Activated T-helper 9 cell treated with anti-CD3 and anti-CD28 coated beads, Interleukin-2, amount 50 U/mL, for 16 hours (primary cell): ENCODE measurements around the gene HSPA1B.
A peak's percentile ranks its signal among the peaks of the same experiment; 100 is the strongest.
"Not testable (repeated sequence)": the region's sequence is repeated elsewhere in the genome, so short reads cannot be mapped to it uniquely, and the experiment has no call there.

Source experiments
- DNase-seq: peaks from one replicate; pipeline ENCODE4 v3.0.0-alpha.2; 2020; ENCODE audit warnings: low read depth

Gene HSPA1B

DNA sequence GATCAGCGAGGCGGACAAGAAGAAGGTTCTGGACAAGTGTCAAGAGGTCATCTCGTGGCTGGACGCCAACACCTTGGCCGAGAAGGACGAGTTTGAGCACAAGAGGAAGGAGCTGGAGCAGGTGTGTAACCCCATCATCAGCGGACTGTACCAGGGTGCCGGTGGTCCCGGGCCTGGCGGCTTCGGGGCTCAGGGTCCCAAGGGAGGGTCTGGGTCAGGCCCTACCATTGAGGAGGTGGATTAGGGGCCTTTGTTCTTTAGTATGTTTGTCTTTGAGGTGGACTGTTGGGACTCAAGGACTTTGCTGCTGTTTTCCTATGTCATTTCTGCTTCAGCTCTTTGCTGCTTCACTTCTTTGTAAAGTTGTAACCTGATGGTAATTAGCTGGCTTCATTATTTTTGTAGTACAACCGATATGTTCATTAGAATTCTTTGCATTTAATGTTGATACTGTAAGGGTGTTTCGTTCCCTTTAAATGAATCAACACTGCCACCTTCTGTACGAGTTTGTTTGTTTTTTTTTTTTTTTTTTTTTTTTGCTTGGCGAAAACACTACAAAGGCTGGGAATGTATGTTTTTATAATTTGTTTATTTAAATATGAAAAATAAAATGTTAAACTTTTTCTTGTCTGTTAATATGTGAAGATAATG lies 2.2 kb downstream of the HSPA1B start:
- no peak for DNase-seq

DNA sequence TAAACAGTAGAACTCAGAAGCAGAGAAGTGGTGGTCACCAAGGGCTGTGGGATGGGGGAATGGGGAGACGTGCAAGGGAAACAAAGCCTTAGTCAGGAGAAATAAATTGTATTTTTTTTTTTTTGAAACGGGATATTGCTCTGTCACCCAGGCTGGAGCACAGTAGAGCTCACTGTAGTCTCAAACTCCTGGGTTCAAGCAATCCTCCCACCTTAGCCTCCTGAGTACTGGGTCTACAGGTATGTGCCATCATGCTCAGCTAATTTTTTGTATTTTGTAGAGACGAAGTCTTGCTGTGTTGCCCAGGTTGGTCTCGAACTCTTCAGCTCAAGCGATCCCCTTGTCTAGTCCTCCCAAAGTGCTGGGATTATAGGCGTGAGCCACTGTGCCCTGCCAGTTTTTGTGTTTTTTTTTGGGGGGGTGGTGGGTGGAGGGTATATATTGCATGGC lies 3.4 kb downstream of the HSPA1B start:
- DNase-seq = no peak

- DNase-seq = no peak
Observed at GRCh38 chr6:31831350-31832215, 4.0 kb downstream of the HSPA1B start.

DNA sequence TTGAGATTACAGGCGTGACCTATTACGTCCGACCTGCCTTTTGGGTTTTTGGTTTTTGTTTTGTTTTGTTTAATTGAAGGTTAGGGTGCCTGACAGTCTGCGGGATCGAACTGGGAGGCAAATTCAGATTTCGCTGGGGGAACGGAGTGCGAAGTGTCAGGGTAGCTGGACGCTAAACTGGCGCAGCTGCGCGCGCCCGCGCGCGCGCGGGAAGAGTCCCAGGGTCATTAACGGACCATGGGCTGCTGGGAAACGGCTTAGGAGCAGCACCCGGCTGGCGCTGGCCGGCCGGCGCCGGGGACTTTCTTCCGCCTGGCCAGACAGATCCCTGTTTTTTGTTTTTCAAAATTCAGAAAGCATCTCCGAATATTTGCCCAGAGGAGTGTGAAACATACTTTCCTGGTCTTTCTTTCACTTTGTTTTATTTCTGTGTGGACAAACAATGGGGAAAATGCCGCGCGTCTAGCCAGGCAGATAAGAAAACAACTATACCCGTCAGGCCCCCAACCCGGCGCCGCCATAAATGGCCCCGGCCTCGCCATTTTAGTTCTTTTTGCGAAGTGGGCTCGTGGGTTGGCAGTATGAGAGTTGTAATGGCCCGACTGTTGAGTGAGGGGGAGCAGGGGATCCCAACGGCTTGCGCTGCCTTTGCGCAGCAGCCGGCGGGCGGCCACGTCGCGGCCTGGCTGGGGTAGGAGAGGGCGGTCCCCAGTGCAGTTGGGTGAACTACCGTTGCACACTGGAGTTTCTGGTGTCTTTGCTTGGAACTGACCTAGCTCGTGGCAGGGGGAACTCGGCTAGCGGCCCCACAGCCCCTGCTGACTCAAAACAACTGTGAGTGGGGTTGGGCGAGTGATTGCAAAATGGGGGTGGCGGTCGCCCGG lies 7.1 kb downstream of the HSPA1B start:
- peak; percentile 68 for DNase-seq

DNA sequence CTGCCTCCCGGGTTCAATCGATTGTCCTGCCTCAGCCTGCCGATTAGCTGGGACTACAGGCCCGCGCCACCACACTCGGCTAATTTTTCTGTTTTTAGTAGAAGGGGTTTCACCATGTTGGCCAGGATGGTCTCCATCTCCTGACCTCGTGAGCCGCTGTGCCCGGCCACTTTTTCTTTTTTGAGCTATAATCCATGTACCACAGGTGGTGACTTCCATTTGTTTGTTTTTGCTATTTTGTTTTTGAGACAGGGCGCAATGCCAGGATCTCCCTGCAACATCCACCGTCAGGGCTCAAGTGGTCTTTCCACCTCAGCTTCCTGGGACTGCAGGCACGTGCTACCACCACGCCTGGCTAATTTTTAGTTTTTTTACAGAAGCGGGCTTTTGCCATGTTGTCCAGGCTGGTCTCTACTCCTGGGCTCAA lies 8.5 kb downstream of the HSPA1B start:
- no peak for DNase-seq

- DNase-seq = no peak
Observed at GRCh38 chr6:31836474-31837368, 9.2 kb downstream of the HSPA1B start.

DNA sequence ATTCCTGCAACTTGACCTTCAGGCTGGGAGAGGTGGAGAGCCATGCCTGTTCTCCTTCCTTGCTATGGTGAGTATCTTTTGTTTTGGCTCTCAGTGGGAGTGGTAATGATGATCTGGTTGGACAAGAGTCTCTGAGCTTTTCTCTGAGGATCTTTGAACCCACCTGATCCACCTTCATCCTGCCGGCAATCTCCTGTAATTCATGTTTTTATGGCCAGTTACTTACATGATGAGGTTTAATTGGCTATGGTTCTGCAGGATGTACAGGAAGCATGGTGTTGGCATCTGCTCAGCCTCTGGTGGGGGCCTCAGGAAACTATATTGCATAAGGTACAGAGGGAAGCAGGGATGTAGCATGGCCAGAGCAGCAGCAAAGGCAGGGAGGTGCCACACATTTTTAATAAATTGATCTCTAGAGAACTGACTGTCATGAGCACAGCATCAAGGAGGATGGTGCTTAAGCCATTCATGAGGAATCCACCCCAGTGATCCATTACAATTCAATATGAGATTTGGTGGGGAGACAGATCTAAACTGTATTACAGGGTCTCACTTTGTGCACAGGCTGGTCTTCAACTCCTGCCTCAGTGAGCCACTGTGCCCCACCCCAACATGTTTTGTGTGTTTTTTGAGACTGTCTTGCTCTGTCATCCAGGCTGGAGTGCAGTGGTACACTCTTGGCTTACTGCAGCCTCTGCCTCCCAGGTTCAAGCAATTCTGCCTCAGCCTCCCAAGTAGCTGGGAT lies 10.0 kb downstream of the HSPA1B start:
- no peak for DNase-seq

DNA sequence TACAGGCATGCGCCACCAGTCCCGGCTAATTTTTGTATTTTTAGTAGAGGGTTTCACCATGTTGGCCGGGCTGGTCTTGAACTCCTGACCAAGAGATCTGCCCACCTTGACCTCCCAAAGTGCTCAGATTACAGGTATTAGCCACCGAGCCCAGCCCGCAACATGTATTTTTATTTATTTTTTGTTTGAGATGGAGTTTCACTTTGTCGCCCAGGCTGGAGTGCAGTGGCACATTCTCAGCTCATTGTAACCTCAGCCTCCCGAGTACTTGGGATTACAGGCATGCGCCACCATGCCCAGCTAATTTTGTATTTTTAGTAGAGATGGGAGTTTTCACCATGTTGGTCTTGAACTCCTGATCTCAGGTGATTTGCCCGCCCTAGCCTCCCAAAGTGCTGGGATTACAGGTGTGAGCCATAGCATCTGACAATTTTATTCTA lies 10.6 kb downstream of the HSPA1B start:
- DNase-seq = not testable (repeated sequence)

- no peak for DNase-seq
Observed at GRCh38 chr6:31838968-31839367, 11.4 kb downstream of the HSPA1B start.

- DNase-seq = not testable (repeated sequence)
Observed at GRCh38 chr6:31839779-31840126, 12.2 kb downstream of the HSPA1B start.

DNA sequence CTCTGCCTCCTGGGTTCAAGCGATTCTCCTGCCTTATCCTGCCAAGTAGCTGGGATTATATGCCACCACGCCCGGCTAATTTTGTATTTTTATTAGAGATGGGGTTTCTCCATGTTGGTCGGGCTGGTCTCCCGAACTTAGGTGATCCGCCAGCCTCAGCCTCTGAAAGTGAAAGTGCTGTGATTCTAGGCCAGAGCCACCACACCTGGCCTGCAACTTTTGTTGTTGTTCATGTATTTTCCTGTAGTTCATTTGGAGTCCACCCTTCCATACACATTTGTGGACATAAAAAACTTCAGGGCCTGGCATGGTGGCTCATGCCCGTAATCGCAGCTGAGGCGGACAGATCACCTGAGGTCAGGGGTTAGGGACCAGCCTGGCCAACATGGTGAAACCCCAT lies 14.5 kb downstream of the HSPA1B start:
- DNase-seq = no peak

DNA sequence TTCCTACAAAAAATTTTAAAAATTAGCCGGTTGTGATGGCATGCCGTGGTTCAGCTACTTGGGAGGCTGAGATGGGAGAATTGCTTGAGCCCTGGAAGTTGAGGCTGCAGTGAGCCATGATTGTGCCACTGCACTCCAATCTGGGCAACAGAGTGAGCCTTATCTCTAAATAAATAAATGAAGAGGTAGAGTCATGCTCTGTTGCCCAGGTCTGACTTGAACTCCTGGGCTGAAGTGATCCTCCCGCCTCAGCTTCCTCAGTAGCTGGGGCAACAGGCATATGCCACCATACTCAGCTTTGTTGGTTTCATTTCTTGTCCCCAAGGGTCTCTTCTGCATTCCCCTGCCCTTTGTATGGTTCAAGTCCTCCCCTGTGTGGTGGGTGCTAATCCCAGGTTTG lies 17.0 kb downstream of the HSPA1B start:
- DNase-seq = no peak

GRCh38 chr6:31847276-31847978 lies 19.9 kb downstream of the HSPA1B start:
- DNase-seq = no peak

DNA sequence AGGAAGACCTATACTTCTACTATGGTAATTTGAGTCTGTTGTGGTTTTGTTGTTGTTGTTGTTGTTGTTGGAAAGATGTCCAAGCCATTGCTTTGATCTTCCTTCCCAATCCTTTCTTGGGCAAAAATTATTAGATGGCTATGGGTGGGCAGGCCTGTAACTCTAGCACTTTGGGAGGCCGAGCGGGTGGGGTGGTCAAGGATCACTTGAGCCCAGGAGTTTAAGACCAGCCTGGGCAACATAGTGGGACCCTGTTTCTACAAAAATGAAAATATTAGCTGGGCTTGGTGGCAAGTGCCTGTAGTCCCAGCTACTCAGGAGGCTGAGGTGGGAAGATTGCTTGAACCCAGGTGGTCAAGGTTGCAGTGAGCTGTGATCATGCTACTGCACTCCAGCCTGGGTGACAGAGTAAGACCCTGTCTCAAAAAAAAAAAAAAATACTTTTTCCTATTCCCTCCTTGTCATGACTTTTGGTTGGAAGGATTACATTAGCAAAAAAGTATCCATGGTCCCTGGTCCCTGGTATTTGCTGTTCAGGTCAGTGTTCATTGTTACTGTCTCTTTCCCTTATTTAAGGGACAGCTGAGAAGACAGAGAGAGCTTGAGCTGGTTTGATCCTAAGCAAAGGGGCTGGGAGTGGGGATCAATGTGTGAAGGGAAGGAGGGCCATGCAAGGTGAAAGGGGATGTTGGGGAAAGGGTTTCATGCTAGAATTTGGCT lies 23.4 kb downstream of the HSPA1B start:
- DNase-seq = no peak

- DNase-seq = no peak
Observed at GRCh38 chr6:31851485-31851832, 23.9 kb downstream of the HSPA1B start.

DNA sequence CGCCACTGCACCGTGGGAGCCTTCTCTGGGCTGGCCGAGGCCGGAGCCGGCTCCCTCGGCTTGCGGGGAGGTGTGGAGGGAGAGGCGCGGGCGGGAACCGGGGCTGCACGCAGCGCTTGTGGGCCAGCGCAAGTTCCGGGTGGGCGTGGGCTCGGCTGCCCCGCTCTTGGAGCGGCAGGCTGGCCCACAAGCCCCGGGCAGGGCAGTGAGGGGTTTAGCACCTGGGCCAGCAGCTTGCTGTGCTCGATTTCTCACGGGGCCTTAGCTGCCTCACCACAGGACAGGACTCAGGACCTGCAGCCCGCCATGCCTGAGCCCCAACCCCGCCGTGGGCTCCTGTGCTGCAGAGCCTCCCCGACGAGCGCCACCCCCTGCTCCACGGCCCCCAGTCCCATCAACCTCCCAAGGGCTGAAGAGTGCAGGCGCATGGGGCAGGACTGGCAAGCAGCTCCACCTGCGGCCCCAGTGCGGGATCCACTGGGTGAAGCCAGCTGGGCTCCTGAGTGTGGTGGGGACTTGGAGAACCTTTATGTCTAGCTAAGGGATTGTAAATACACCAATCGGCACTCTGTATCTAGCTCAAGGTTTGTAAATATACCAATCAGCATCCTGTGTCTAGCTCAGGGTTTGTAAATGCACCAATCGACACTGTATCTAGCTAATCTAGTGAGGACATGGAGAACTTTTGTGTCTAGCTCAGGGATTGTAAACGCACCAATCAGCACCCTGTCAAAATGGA lies 24.6 kb downstream of the HSPA1B start:
- not testable (repeated sequence) for DNase-seq

DNA sequence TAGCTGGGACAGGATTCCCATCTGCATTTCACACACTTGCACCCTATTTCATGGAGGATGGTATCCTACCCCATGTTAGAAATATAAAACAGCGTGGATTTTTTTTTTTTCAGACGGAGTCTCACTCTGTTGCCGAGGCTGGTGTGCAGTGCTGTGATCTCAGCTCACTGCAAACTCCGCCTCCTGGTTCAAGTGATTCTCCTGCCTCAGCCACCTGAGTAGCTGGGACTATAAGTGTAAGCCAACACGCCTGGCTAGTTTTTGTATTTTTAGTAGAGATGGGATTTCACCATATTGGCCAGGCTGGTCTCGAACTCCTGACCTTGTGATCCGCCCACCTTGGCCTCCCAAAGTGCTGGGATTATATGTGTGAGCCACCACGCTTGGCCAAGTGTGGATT lies 30.2 kb downstream of the HSPA1B start:
- DNase-seq = not testable (repeated sequence)

DNA sequence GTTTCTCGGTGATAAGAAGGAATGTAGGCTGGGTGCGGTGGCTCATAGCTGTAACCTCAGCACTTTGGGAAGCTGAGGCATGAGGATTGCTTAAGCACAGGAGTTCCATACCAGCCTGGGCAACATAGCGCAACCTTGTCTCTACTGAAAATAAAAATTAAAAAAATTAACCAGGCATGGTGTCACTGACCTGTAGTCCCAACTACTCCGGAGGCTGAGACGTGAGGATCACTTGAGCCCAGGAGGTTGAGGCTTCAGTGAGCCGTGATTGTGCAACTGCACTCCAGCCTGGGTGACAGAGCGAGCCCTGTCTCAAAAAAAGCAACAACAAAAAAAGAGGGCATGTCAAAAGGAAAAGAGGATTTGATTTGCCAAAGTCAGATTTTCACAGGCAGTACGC lies 31.2 kb downstream of the HSPA1B start:
- DNase-seq = no peak

GRCh38 chr6:31859923-31860322 lies 32.4 kb downstream of the HSPA1B start:
- no peak for DNase-seq
